AG04449 (cell line): ENCODE results near the gene RPA3.

Experiments
- CTCF ChIA-PET: fragments of 350-600 bp; formaldehyde crosslinking; extraction: SDS; loops from one replicate; lab custom pipeline; 2021; ENCODE audit warnings: antibody characterized with exemption; lab: Yijun Ruan, JAX
- POLR2A ChIA-PET: fragments of 400-600, 350-600 bp; formaldehyde crosslinking; extraction: SDS; loops from one replicate; lab custom pipeline; 2020; ENCODE audit warnings: antibody characterized with exemption, inconsistent platforms; lab: Yijun Ruan, JAX
- DNase-seq: peaks from one replicate; pipeline ENCODE4 v3.0.0-alpha.2; 2010; ENCODE audit warnings: low read depth, low spot score
- H3K4me3 ChIP-seq: 2 replicates; pipeline ENCODE4 v1.5.1; 2011; ENCODE audit warnings: low read depth, mild to moderate bottlenecking, control low read depth, low read length
- TF ChIP-seq, protein P1 (sequence below): IDR thresholded peaks from one replicate; pipeline ENCODE4 v1.5.1; 2011; ENCODE audit warnings: mild to moderate bottlenecking, moderate library complexity, low read length, control low read depth, inconsistent platforms; ENCODE audit not compliant: insufficient read depth; ENCODE audit errors: missing control alignments

Gene RPA3

DNA sequence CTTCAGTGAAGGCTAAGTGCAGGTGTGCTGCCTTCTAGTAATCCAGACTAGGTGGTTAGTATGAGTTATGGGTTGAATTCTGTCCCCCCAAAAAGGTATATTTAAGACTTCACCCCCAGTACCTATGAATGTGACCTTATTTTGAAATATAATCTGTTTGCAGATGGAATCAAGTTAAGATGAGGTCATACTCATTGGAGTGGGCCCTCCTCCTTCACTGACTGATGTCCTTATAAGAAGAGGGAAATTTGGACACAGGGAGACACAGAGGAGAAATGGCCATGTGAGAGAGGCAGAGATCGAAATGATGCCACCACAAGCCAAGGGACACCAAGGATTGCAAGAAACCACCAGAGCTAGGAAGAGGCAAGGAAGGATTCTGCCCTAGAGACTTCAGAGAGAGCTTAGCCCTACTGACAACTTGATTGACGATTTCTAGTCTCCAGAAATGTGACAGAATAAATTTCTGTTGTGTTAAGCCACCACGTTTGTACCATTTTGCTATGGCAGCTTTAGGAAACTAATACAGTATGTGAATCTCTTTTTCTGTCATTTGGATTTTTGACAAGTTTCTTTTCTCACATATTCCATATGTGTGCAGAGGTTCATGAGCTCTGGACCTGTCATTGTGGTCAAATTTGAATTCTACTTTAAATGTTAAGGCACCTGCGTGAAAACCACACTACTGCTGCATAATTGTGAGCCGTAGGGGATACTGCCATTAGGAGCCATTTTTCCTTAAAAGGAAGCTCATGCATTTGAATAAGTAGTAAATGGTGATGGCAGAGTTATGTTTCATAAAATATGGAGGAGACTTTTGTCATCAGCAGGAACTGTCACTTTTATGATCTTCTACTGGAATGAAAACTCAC lies 2.6 kb upstream of the RPA3 start:
- TF ChIP-seq, protein P1, sequence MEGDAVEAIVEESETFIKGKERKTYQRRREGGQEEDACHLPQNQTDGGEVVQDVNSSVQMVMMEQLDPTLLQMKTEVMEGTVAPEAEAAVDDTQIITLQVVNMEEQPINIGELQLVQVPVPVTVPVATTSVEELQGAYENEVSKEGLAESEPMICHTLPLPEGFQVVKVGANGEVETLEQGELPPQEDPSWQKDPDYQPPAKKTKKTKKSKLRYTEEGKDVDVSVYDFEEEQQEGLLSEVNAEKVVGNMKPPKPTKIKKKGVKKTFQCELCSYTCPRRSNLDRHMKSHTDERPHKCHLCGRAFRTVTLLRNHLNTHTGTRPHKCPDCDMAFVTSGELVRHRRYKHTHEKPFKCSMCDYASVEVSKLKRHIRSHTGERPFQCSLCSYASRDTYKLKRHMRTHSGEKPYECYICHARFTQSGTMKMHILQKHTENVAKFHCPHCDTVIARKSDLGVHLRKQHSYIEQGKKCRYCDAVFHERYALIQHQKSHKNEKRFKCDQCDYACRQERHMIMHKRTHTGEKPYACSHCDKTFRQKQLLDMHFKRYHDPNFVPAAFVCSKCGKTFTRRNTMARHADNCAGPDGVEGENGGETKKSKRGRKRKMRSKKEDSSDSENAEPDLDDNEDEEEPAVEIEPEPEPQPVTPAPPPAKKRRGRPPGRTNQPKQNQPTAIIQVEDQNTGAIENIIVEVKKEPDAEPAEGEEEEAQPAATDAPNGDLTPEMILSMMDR, result no peak
- POLR2A ChIA-PET, result no interaction called here
- H3K4me3 ChIP-seq, result no peak overlapping the region
- CTCF ChIA-PET, result no interaction called here
- DNase-seq, result no peak

DNA sequence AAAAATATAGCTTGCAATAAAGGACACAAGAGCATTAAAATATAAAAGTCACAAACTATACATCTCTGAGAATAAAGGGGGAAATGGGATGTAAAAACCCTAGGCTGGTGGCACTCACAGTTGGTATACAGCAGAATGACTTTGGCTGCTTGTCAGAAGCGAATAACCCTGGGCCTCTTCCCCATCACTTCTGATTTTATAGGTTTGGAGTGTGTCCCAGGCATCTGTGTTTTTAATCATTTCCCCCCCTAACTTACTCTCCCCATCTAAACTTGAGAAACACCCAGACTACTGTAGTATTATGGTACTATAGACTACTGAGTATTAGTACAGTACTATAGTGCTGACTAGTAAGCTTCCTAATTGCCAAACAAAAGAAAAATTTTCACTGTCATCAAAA lies 1.8 kb upstream of the RPA3 start:
- DNase-seq, result no peak
- TF ChIP-seq, protein P1, result no peak
- POLR2A ChIA-PET, result no interaction called here
- CTCF ChIA-PET, result interaction anchor here (1.9 kb wide), 1 partner anchor 38 kb away, joined by 9 read pairs; no protein-coding TSS in a partner anchor
- no peak overlapping the region for H3K4me3 ChIP-seq

DNA sequence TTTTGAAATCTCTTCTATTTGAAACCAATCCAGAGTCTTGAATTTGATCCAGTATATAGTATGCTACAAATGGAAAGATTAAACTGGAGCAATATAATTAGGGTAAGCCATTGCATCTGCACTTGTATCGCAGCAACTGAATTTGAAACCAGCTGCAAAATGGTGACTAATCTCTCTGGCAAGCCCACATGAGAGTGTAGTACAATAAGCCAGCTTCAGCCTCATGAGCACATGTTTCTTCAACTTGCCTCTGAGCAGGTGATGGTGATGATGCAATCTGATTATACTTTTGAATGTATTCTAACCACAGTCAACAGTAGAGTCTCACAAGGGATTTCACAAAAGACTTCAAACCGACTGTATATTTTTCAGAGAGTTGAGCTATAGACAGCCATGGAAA lies 829 bp upstream of the RPA3 start:
- POLR2A ChIA-PET, result no interaction called here
- no peak overlapping the region for H3K4me3 ChIP-seq
- TF ChIP-seq, protein P1, result no peak
- CTCF ChIA-PET, result interaction anchor here (1.9 kb wide), 1 partner anchor 38 kb away, joined by 9 read pairs; no protein-coding TSS in a partner anchor
- peak; percentile 72 for DNase-seq

DNA sequence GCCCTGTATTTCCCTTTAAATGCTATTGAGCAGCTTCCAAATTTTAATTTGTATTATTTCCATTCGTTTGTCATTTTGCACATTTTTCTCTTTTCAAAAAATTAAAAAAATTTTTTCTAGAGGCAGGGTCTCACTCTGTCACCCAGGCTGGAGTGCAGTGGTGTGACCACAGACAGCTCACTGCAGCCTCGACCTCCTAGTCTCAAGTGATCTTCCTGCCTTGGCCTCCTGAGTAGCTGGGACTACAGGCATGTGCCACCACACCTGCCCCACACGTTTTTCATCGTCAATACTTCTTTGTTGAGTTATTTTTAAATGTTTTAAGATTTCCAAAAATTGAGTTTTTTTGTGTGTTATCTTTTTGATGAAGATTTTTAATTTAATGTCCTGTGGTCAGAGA lies 4.7 kb downstream of the RPA3 start:
- DNase-seq, result no peak
- CTCF ChIA-PET, result no interaction called here
- TF ChIP-seq, protein P1, result no peak
- H3K4me3 ChIP-seq, result no peak overlapping the region
- POLR2A ChIA-PET, result no interaction called here

GRCh38 chr7:7710469-7710868 lies 7.9 kb downstream of the RPA3 start:
- CTCF ChIA-PET, result no interaction called here
- no peak for DNase-seq
- POLR2A ChIA-PET, result no interaction called here
- no peak overlapping the region for H3K4me3 ChIP-seq
- TF ChIP-seq, protein P1, result no peak

GRCh38 chr7:7709291-7709690 lies 9.1 kb downstream of the RPA3 start:
- DNase-seq, result no peak
- no peak overlapping the region for H3K4me3 ChIP-seq
- CTCF ChIA-PET, result no interaction called here
- POLR2A ChIA-PET, result no interaction called here
- TF ChIP-seq, protein P1, result no peak
